ENCODE data around the gene THTPA.
"Not testable (repeated sequence)": the region's sequence is repeated elsewhere in the genome, so short reads cannot be mapped to it uniquely, and the experiment has no call there.

Gene THTPA

GRCh38 chr14:23533652-23534435 lies 22.2 kb upstream of the THTPA start:
- no peak for DNase-seq (ENCODE audit: low read depth)

DNA sequence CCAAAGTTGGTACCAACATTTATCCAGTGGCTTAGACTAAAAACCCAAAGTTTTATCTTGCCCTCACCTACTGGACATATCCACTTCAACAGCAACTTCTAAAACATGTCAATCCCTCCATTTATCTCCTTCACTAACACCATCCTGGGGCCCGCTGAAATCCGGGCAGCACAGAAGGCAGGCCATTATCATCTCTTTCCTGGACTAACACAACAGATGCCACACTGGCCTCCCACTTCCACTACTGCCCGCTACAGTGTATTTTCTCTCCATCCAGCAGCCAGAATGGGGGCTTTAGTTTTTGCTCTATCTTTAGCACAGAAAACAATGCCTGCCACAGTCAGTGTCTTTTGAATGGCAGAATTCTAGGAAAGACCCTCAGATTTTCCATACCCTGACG lies 20.1 kb upstream of the THTPA start:
- DNase-seq (ENCODE audit: low read depth): no peak

DNA sequence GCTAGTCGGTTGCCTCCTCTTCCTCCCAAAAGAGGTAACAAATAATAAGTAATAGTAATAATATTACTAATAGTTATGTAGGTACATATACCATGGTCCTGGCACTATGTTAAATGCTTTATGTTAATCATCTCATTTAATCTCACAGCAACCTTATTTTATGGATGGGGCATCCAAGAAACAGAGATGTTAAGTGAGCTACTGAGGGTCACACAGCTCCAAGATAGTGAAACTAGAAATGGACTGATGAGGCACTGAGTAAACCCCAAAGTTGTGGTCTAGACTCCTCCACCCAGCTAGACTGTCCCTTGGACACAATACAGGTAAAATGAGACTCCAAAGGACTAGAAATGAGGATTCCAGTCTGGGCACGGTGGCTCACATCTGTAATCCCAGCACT lies 19.6 kb upstream of the THTPA start:
- DNase-seq (ENCODE audit: low read depth): no peak

DNA sequence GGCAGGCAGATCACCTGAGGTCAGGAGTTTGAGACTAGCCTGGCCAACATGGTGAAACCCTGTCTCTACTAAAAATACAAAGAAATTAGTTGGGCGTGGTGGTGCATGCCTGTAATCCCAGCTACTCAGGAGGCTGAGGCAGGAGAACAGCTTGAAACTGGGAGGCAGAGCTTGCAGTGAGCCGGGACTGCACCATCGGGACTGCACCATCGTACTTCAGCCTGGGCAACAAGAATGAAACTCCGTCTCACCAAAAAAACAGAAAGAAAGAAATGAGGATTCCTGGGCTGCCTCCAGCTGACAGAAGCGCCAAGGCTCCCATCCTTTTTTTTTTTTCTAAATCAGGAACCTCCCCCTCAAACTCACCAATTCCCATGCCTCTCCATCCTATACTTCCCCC lies 19.2 kb upstream of the THTPA start:
- DNase-seq (ENCODE audit: low read depth): not testable (repeated sequence)

- no peak for DNase-seq (ENCODE audit: low read depth)
Measured at GRCh38 chr14:23537351-23538049, 18.6 kb upstream of the THTPA start.

GRCh38 chr14:23538050-23538718 lies 17.9 kb upstream of the THTPA start:
- DNase-seq (ENCODE audit: low read depth): no peak

DNA sequence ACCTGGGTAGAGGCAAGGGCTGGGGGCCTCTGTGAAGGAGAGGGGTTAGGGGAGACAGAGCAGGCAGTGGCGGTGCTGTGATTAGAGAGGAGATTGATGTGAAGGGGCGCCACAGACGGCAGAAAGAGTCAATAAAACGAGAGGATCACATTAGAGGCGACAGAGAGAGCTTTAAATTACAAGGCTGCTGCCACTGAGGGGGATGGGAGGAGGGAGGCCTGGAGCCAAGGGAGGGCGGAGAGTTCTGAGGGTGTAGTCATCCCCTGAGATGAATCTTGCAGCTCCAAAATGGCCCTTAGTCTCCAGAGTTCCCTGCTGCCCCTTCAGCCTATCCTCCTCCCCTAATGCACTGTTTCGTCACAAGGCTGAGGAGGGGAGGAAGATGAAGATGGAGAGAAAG lies 17.3 kb upstream of the THTPA start:
- no peak for DNase-seq (ENCODE audit: low read depth)

GRCh38 chr14:23539248-23540140 lies 16.6 kb upstream of the THTPA start:
- DNase-seq (ENCODE audit: low read depth): peak; percentile 31

GRCh38 chr14:23540141-23540469 lies 16.0 kb upstream of the THTPA start:
- no peak for DNase-seq (ENCODE audit: low read depth)

GRCh38 chr14:23542261-23542660 lies 13.8 kb upstream of the THTPA start:
- DNase-seq (ENCODE audit: low read depth): no peak

- no peak for DNase-seq (ENCODE audit: low read depth)
Measured at GRCh38 chr14:23543403-23543802, 12.7 kb upstream of the THTPA start.

- no peak for DNase-seq (ENCODE audit: low read depth)
Measured at GRCh38 chr14:23544511-23545447, 11.3 kb upstream of the THTPA start.

- DNase-seq (ENCODE audit: low read depth): no peak
Measured at GRCh38 chr14:23545740-23546365, 10.2 kb upstream of the THTPA start.

GRCh38 chr14:23546450-23547035 lies 9.5 kb upstream of the THTPA start:
- no peak for DNase-seq (ENCODE audit: low read depth)

- DNase-seq (ENCODE audit: low read depth): no peak
Measured at GRCh38 chr14:23547924-23548323, 8.1 kb upstream of the THTPA start.

DNA sequence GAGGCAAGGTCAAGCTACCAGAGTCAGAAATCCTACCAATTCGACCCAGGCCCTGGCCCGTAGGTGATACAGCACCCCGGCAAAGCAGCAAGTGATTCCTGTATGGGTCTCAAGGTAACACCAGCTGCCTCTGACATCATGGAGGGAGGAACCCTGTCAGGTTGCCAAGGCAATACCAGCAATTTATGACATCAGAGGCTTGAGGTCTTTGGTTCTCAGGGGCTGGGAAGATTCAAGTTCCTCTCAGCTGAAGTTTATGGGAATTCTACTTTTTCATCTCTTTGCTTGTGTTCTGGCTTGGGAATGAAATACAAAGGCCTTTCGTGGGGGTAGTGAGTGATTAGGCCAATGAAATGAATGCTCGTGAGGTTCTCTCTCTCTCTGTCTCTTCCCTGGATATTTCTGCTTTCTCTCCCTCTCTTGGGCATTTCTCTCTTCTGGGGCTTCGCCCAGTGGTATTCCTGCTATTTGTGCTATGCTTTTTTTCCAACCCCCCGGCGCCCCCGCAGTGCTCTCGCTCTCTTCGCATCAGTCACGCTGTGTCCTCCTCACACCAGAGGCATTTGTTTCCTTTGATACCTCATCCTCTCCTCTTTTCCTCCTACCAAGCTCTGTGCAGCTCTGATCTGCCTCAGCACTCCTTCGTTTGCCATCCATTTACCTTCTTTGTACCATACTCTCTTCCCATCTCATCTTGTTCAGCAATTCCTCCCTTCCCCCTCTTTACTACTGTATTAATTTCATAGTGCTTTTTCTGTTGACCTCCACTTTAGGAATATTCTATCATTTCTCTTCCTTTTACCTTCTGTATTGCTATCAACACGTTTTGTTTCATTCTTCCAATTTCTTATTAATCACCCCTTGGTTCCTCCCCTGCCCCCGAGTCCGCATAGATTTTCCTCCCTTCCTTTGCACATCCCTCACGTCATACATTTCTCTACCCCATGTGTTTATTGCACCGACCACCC lies 7.4 kb upstream of the THTPA start:
- DNase-seq (ENCODE audit: low read depth): no peak

GRCh38 chr14:23550131-23550811 lies 5.8 kb upstream of the THTPA start:
- no peak for DNase-seq (ENCODE audit: low read depth)

GRCh38 chr14:23550812-23551265 lies 5.2 kb upstream of the THTPA start:
- DNase-seq (ENCODE audit: low read depth): no peak

All from fibroblast of the conjunctiva (primary cell).